ENCODE data around the gene RALGAPA1. TPM values are rescaled to one million over a fixed set of nuclear protein-coding genes. Genes with fewer than 3 reads are reported as not detected.
"Not testable (repeated sequence)": the region's sequence is repeated elsewhere in the genome, so short reads cannot be mapped to it uniquely, and the experiment has no call there.

RALGAPA1 gene
- total and polyA plus RNA-seq, 8 donors, result 16.0 to 35.4 (median 28.1) TPM

DNA sequence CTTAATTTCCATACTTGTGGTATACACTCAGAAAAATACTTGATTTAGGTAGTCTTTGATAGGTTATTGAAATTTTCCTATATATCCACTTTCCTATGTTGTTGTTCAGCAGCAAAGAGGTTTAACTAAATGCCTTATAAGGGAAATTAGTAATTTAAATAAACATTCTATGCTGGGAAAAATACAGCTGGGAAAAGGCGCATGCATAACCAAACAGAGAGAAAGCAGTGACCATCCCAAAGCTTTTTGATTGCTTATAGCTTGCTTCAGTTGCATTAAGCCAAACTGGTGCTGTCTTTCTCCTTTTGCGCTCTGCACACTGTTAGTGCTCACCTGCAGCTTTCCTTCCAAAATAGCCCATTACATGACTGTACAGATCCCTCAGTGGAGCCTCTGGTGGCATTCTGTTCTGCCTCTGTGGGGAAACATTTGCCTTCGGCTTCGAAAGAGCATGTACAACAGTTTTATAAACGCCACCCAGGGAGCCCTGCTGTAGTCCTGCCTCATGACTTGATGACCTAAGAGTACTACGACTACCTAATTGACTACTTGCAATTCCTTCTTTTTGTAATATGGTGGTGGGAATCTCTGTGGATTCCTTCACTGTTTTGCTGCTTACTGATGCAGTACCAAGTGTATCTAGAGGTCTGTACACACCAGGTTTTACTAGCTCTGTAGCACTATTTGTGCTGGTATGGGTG, 120.8 kb downstream of the RALGAPA1 start:
- ATAC-seq, result no peak
- no peaks in the 10 kb centered on the region for H3K27me3 ChIP-seq
- WGBS, 2 donors, result 83 to 88% methylated on average over 6 of the region's 6 CpGs
- H3K4me3 ChIP-seq, result no peak overlapping the region
- DNase-seq, result no peak
- H3K36me3 ChIP-seq, result peaks cover 0 to 14% (median 0%) of the 10 kb centered on the region in 3 donors
- no peak overlapping the region for H3K27ac ChIP-seq
- intact Hi-C loops (cut with DNase I), result no loop called here
- no peaks in the 10 kb centered on the region for H3K9me3 ChIP-seq
- H3K4me1 ChIP-seq, result no peaks in the 10 kb centered on the region
- FAIRE-seq, result no peak
- TF ChIP-seq CTCF (IDR thresholded peaks at IDR 0.05), result no peak

GRCh38 chr14:35687335-35687939, 121.7 kb downstream of the RALGAPA1 start:
- H3K36me3 ChIP-seq, result peaks cover 0 to 20% (median 0%) of the 10 kb centered on the region in 3 donors
- H3K4me3 ChIP-seq, result no peak overlapping the region
- peak; percentile 66 to 86 (median 85) for ATAC-seq
- no peak for DNase-seq
- WGBS, 2 donors, result 4 to 17% methylated on average over 1 of the region's 1 CpG
- intact Hi-C loops (cut with DNase I), result no loop called here
- no peaks in the 10 kb centered on the region for H3K9me3 ChIP-seq
- no peak overlapping the region for H3K27ac ChIP-seq
- FAIRE-seq, result no peak
- H3K4me1 ChIP-seq, result no peaks in the 10 kb centered on the region
- peak in 3 of 4 donors; percentile 43 to 63 (median 52) for TF ChIP-seq CTCF (IDR thresholded peaks at IDR 0.05)
- H3K27me3 ChIP-seq, result no peaks in the 10 kb centered on the region

- H3K36me3 ChIP-seq, result peaks cover 0 to 21% (median 0%) of the 10 kb centered on the region in 3 donors
- DNase-seq; H3K9me3 ChIP-seq; H3K27ac ChIP-seq; H3K27me3 ChIP-seq; ATAC-seq; H3K4me1 ChIP-seq; intact Hi-C loops (cut with DNase I); H3K4me3 ChIP-seq: not testable (repeated sequence)
- FAIRE-seq, result peak; percentile 76
- 80 to 81% methylated on average over 4 of the region's 4 CpGs for WGBS, 2 donors
Observed at GRCh38 chr14:35683688-35684087, 125.4 kb downstream of the RALGAPA1 start.

GRCh38 chr14:35682802-35683201, 126.3 kb downstream of the RALGAPA1 start:
- ATAC-seq, result no peak
- Histone ChIP-seq H3K4me1 (no peaks in the 10 kb centered on the region), H3K36me3 (peaks cover 0 to 15% (median 0%) of the 10 kb centered on the region in 3 donors), H3K27me3 (no peaks in the 10 kb centered on the region), H3K9me3 (no peaks in the 10 kb centered on the region), H3K4me3 (no peak overlapping the region), H3K27ac (no peak overlapping the region)
- no peak for DNase-seq
- TF ChIP-seq CTCF (IDR thresholded peaks at IDR 0.05), result no peak
- no peak for FAIRE-seq
- WGBS, 2 donors, result 97 to 100% methylated on average over 2 of the region's 2 CpGs
- intact Hi-C loops (cut with DNase I), result no loop called here

DNA sequence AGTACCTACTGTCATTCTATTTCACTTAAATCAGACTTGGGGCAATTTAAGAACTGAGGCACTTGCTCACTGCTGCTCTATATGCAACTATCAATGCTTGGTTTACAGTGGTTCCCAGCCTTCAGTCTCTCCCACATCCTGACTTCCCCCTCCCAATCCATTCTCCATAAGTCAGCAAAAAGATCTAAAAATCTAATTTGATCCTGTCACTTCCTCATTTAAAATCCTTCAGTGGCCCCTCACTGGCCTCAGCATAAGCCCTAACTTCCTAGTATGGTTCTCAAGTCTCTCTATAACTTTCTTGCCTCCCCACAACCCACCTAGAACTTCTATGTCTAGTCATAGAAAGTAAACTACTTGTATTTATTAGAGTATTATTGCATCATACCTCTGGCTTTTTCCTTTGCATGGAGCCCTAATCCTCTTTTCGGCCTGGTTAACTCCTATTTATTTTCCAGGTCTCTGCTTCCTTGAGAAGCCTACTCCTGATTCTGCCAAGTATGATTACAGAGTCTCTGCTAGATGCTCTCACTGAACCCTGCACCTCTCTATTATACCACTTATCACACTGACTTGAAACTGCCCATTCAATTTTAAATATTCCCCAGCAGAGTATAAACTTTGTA, 130.6 kb downstream of the RALGAPA1 start:
- peaks cover 0 to 32% (median 3%) of the 10 kb centered on the region in 3 donors for H3K36me3 ChIP-seq
- no peak for FAIRE-seq

More for the DNA sequence above, 130.6 kb downstream of the RALGAPA1 start:
- no peaks in the 10 kb centered on the region for H3K27me3 ChIP-seq
- no peak overlapping the region for H3K4me3 ChIP-seq
- TF ChIP-seq CTCF (IDR thresholded peaks at IDR 0.05), result no peak
- DNase-seq, result no peak
- H3K27ac ChIP-seq, result no peak overlapping the region
- no peaks in the 10 kb centered on the region for H3K9me3 ChIP-seq
- ATAC-seq, result no peak
- no peaks in the 10 kb centered on the region for H3K4me1 ChIP-seq
- WGBS, 2 donors, result 95 to 100% methylated on average over 1 of the region's 1 CpG
- intact Hi-C loops (cut with DNase I), result no loop called here

Data from pancreas (tissue), 10 donors.